ENCODE measurements around the gene ADAMTS2. TPM values are rescaled to one million over a fixed set of nuclear protein-coding genes. Genes with fewer than 3 reads are reported as not detected.

The ADAMTS2 gene
- total RNA-seq, 3 donors from 2014 or later (not counting 1 experiment from before 2014, with no cell fraction given): 0.28 TPM; not detected in 2

DNA sequence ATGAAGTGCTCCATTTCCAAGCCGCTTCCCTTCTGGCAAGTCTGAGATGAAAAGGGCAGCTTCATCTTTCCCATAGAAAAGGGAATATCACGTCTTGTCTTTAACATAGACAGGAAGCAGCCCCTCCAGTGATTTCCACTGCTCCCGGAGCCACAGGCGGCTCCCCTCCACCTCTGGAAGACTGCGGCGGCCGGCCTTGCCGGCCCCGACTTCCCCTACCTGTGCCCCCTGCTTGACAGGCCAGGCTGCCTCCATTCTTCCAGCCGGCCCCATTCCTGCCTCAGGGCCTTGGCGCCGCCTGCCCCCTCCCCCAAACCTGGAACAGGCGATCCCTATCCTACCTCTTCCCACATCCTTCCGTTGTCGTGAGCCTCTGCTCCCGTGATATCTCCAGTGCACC, 143.3 kb downstream of the ADAMTS2 start:
- no peak overlapping the region for H3K27ac ChIP-seq (ENCODE audit: low read length)
- Mint-ChIP-seq H3K36me3 (no peaks in the 10 kb centered on the region), H3K4me3 (no peak overlapping the region), H3K9me3 (no peaks in the 10 kb centered on the region), H3K27me3 (ENCODE audit: low read depth in 2 of 2) (no peaks in the 10 kb centered on the region), H3K27ac (no peak overlapping the region), H3K4me1 (no peaks in the 10 kb centered on the region)
- H3K4me3 ChIP-seq (ENCODE audit: low read length): no peak overlapping the region
- intact Hi-C loops (cut with micrococcal nuclease): no loop called here
- H3K27me3 ChIP-seq (ENCODE audit: control insufficient read depth, insufficient read depth, low read length): no peaks in the 10 kb centered on the region
- H3K36me3 ChIP-seq (ENCODE audit: control insufficient read depth, insufficient read depth, low read length): no peaks in the 10 kb centered on the region
- H3K4me1 ChIP-seq (ENCODE audit: control insufficient read depth, insufficient read depth, low read length): no peaks in the 10 kb centered on the region
- WGBS (ENCODE audit: insufficient coverage): 88% methylated on average over 16 of the region's 16 CpGs
- DNase-seq (no peak), ATAC-seq (no peak)
- no peaks in the 10 kb centered on the region for H3K9me3 ChIP-seq (ENCODE audit: control insufficient read depth, insufficient read depth, low read length)
- TF ChIP-seq CTCF (IDR thresholded peaks at IDR 0.05): no peak

GRCh38 chr5:179199246-179199645, 146.0 kb downstream of the ADAMTS2 start:
- Histone ChIP-seq H3K36me3 (ENCODE audit: control insufficient read depth, insufficient read depth, low read length) (no peaks in the 10 kb centered on the region), H3K9me3 (ENCODE audit: control insufficient read depth, insufficient read depth, low read length) (no peaks in the 10 kb centered on the region), H3K4me3 (ENCODE audit: low read length) (no peak overlapping the region), H3K4me1 (ENCODE audit: control insufficient read depth, insufficient read depth, low read length) (no peaks in the 10 kb centered on the region), H3K27me3 (ENCODE audit: control insufficient read depth, insufficient read depth, low read length) (no peaks in the 10 kb centered on the region), H3K27ac (ENCODE audit: low read length) (no peak overlapping the region)
- no peaks in the 10 kb centered on the region for H3K9me3 Mint-ChIP-seq
- no peak for DNase-seq
- TF ChIP-seq CTCF (IDR thresholded peaks at IDR 0.05): no peak
- H3K36me3 Mint-ChIP-seq: no peaks in the 10 kb centered on the region
- no peak overlapping the region for H3K4me3 Mint-ChIP-seq
- no peaks in the 10 kb centered on the region for H3K4me1 Mint-ChIP-seq
- WGBS (ENCODE audit: insufficient coverage): 86% methylated on average over 11 of the region's 11 CpGs
- ATAC-seq: no peak
- no peak overlapping the region for H3K27ac Mint-ChIP-seq
- intact Hi-C loops (cut with micrococcal nuclease): no loop called here
- no peaks in the 10 kb centered on the region for H3K27me3 Mint-ChIP-seq (ENCODE audit: low read depth in 2 of 2)

GRCh38 chr5:179198825-179199224, 146.4 kb downstream of the ADAMTS2 start:
- Mint-ChIP-seq H3K27ac (no peak overlapping the region), H3K36me3 (no peaks in the 10 kb centered on the region), H3K9me3 (no peaks in the 10 kb centered on the region), H3K4me1 (no peaks in the 10 kb centered on the region), H3K27me3 (ENCODE audit: low read depth in 2 of 2) (no peaks in the 10 kb centered on the region), H3K4me3 (no peak overlapping the region)
- no peaks in the 10 kb centered on the region for H3K27me3 ChIP-seq (ENCODE audit: control insufficient read depth, insufficient read depth, low read length)
- DNase-seq: no peak
- no peaks in the 10 kb centered on the region for H3K9me3 ChIP-seq (ENCODE audit: control insufficient read depth, insufficient read depth, low read length)
- no peak for TF ChIP-seq CTCF (IDR thresholded peaks at IDR 0.05)
- 89% methylated on average over 8 of the region's 8 CpGs for WGBS (ENCODE audit: insufficient coverage)
- no peak overlapping the region for H3K27ac ChIP-seq (ENCODE audit: low read length)
- no peak overlapping the region for H3K4me3 ChIP-seq (ENCODE audit: low read length)
- intact Hi-C loops (cut with micrococcal nuclease): no loop called here
- H3K36me3 ChIP-seq (ENCODE audit: control insufficient read depth, insufficient read depth, low read length): no peaks in the 10 kb centered on the region
- ATAC-seq: no peak
- no peaks in the 10 kb centered on the region for H3K4me1 ChIP-seq (ENCODE audit: control insufficient read depth, insufficient read depth, low read length)

GRCh38 chr5:179196405-179197079, 148.7 kb downstream of the ADAMTS2 start:
- H3K36me3 Mint-ChIP-seq: no peaks in the 10 kb centered on the region
- H3K4me1 Mint-ChIP-seq: no peaks in the 10 kb centered on the region
- H3K27ac Mint-ChIP-seq: no peak overlapping the region
- DNase-seq (no peak), ATAC-seq (no peak)
- H3K4me3 Mint-ChIP-seq: no peak overlapping the region
- H3K9me3 Mint-ChIP-seq: no peaks in the 10 kb centered on the region
- TF ChIP-seq CTCF (IDR thresholded peaks at IDR 0.05): no peak
- H3K4me3 ChIP-seq (ENCODE audit: low read length): no peak overlapping the region
- no peaks in the 10 kb centered on the region for H3K9me3 ChIP-seq (ENCODE audit: control insufficient read depth, insufficient read depth, low read length)
- H3K27ac ChIP-seq (ENCODE audit: low read length): no peak overlapping the region
- no peaks in the 10 kb centered on the region for H3K36me3 ChIP-seq (ENCODE audit: control insufficient read depth, insufficient read depth, low read length)
- H3K4me1 ChIP-seq (ENCODE audit: control insufficient read depth, insufficient read depth, low read length): no peaks in the 10 kb centered on the region
- 89% methylated on average over 10 of the region's 10 CpGs for WGBS (ENCODE audit: insufficient coverage)
- H3K27me3 ChIP-seq (ENCODE audit: control insufficient read depth, insufficient read depth, low read length): no peaks in the 10 kb centered on the region
- no peaks in the 10 kb centered on the region for H3K27me3 Mint-ChIP-seq (ENCODE audit: low read depth in 2 of 2)
- intact Hi-C loops (cut with micrococcal nuclease): no loop called here

Data from natural killer cell (primary cell).